H1 (cell line): ENCODE results near the gene HELT. TPM values are rescaled to one million over a fixed set of nuclear protein-coding genes. Genes with fewer than 3 reads are reported as not detected.

Source experiments
- FOSL1 ChIP-seq: IDR thresholded peaks from 2 replicates; pipeline ENCODE4 v1.6.1; 2011; ENCODE audit warnings: mild to moderate bottlenecking, low read depth, low read length, moderate library complexity; ENCODE audit not compliant: insufficient read depth
- HDAC2 ChIP-seq, 2 experiments: fragments of 300-600 bp in 1 of 2; sonication (generic) in 1 of 2; IDR thresholded peaks; 2 replicates each; pipeline ENCODE4 v1.6.1; 2011 to 2012; ENCODE audit warnings: low read depth in 2 of 2, low read length in 2 of 2, mild to moderate bottlenecking in 2 of 2, moderate library complexity in 2 of 2, borderline replicate concordance in 1 of 2, inconsistent platforms in 1 of 2
- polyA plus RNA-seq, 7 experiments: library from polyadenylated mRNA; depleted of rRNA in 3 of 7; stranded (reverse) in 5 of 7; unstranded in 2 of 7; fragments of >200 nt in 5 of 7; fragments of 200-250 nt in 2 of 7; gene quantifications; 1 replicate in 5 of 7; 2 replicates in 1 of 7; 4 replicates in 1 of 7; pipeline versions ENCODE4 v1.2.1 to v1.2.3, GENCODE V29; 2011 to 2013; ENCODE audit warnings: missing spikeins in 2 of 7, mixed read lengths in 2 of 7
- total RNA-seq: library from RNA; stranded (reverse); fragmentation: NEBNext Ultra II Directional; extraction: Animal tissue kit (Norgen Biotek cat#: 25700); gene quantifications from 2 replicates; pipeline ENCODE4 v1.2.1, GENCODE V29; 2021
- TF ChIP-seq, protein P1 (sequence below): IDR thresholded peaks from 2 replicates; pipeline ENCODE4 v1.6.1; 2011; ENCODE audit warnings: low read length, improper control_type of control experiment

HELT gene
- total and polyA plus RNA-seq, 2 of the 8 experiments (the other 6 are each of a cell fraction or from before 2014, with no cell fraction given) = 0.32 to 0.35 TPM

DNA sequence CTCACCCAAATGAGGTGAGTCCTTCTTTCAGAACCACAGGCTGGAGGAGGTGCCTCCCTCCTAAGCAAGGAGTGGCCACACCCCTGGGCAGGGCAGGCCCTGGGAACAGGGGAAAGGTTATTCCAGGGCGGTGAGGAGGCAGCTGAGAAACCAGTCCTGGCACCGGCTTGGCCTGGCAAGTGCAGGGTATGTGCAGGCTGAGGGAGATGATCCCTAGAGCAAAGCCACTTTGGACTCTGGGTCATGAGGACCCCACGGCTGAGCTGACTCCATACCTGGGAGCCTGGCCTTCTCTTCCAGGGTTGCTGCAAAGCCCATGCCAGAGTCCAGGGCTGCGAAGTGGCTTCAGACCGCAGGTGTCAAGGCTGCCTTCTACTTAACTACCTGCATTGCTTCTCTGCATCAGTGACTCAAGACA is 49.5 kb upstream of the HELT start (continued):
- TF ChIP-seq FOSL1 (no peak), HDAC2 (IDR thresholded peaks at IDR 0.05; ENCODE audit: borderline replicate concordance in 1 of 2, low read depth in 2 of 2, low read length in 2 of 2) (no peak)
- TF ChIP-seq, protein P1, sequence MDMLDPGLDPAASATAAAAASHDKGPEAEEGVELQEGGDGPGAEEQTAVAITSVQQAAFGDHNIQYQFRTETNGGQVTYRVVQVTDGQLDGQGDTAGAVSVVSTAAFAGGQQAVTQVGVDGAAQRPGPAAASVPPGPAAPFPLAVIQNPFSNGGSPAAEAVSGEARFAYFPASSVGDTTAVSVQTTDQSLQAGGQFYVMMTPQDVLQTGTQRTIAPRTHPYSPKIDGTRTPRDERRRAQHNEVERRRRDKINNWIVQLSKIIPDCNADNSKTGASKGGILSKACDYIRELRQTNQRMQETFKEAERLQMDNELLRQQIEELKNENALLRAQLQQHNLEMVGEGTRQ = no peak
- TF ChIP-seq, all 59 proteins: peak for 0
